Tibial nerve (tissue), 4 donors: Measurements from ENCODE around the gene EPS8. TPM values are rescaled to one million over a fixed set of nuclear protein-coding genes. Genes with fewer than 3 reads are reported as not detected.
A peak's percentile ranks its signal among the peaks of the same experiment; 100 is the strongest.

ENCODE experiments used
- DNase-seq, 2 donors: peaks; one replicate each; pipeline ENCODE4 v3.0.0-alpha.2; 2019; ENCODE audit warnings: low spot score in 2 of 2
- H3K27ac ChIP-seq, 4 donors: fragments of 200-600 bp; sonication (generic) in 3 of 4; one replicate each; pipeline ENCODE4 v1.5.1; 2017 to 2019; ENCODE audit warnings: mild to moderate bottlenecking in 1 of 4
- H3K27me3 ChIP-seq, 2 donors: fragments of 200-600 bp; sonication (generic) in 1 of 2; one replicate each; pipeline versions ENCODE4 v1.5.1 to v1.6.0; 2017 to 2019
- H3K36me3 ChIP-seq, 3 donors: fragments of 200-600 bp; sonication (generic); one replicate each; pipeline ENCODE4 v1.5.1; 2018 to 2019
- H3K4me1 ChIP-seq, 4 donors: fragments of 200-600 bp; sonication (generic) in 3 of 4; one replicate each; pipeline ENCODE4 v1.5.1; 2017 to 2019
- H3K4me3 ChIP-seq, 4 donors: fragments of 200-600 bp; sonication (generic) in 3 of 4; one replicate each; pipeline ENCODE4 v1.5.1; 2017 to 2019; ENCODE audit warnings: mild to moderate bottlenecking in 1 of 4, moderate library complexity in 1 of 4
- H3K9me3 ChIP-seq, 4 donors: fragments of 200-600 bp; sonication (generic) in 3 of 4; one replicate each; pipeline ENCODE4 v1.5.1; 2017 to 2019
- EP300 ChIP-seq, 2 donors: sonication (generic); formaldehyde crosslinking; IDR thresholded peaks; one replicate each; pipeline ENCODE4 v1.6.1; 2017; ENCODE audit warnings: antibody characterized with exemption in 2 of 2, mild to moderate bottlenecking in 1 of 2
- POLR2A ChIP-seq, 2 donors: fragments of 450-650 bp; IDR thresholded peaks; one replicate each; pipeline ENCODE4 v1.6.1; 2017; ENCODE audit warnings: antibody characterized with exemption in 2 of 2, mild to moderate bottlenecking in 2 of 2, moderate library complexity in 2 of 2
- WGBS, 2 donors: methylation state at CpG; one replicate each; pipeline ENCODE4 v1.1.5; 2018; 5-methylcytosine and 5-hydroxymethylcytosine counted together
- total RNA-seq, 4 donors: library from RNA; depleted of rRNA; stranded (reverse); fragments of >200 nt; gene quantifications; one replicate each; pipeline ENCODE4 v1.1.0, GENCODE V29; 2016
- TF ChIP-seq, protein P1 (sequence below), 5 experiments: fragments of 200-600 bp in 3 of 5; fragments of 450-650 bp in 2 of 5; sonication (generic) in 3 of 5; IDR thresholded peaks; one replicate each; pipeline ENCODE4 v1.5.1; 2016 to 2019; ENCODE audit warnings: antibody characterized with exemption in 5 of 5, mild to moderate bottlenecking in 3 of 5, moderate library complexity in 2 of 5

Gene EPS8
- total RNA-seq, 4 donors from 2014 or later: 153 to 215 (median 193) TPM

DNA sequence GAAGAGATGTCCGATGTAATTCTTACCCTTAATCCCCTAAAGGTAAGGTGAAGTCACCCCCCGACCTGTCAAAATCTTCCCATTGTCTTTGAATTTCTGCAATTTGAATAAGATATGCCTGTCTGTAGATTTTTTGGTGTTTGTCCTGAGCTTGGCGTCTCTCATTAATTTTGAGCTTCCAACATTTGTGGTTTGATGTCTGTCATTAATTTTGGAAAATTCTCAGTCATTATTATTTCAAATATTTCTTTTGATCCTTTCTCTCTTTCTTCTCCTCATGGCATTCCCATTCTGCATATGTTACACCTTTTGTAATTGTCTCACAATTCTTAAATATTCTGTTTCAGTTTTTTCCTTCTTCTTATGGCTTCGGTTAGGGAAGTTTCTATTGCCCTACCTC lies 60.1 kb downstream of the EPS8 start:
- DNase-seq: no peak
- H3K4me1 ChIP-seq: peaks cover 0 to 48% (median 11%) of the 10 kb centered on the region in 4 donors
- no peaks in the 10 kb centered on the region for H3K36me3 ChIP-seq
- 95 to 99% methylated on average over 4 of the region's 4 CpGs for WGBS, 2 donors
- no peak overlapping the region for H3K4me3 ChIP-seq
- no peak overlapping the region for H3K27ac ChIP-seq
- H3K9me3 ChIP-seq: no peaks in the 10 kb centered on the region
- no peaks in the 10 kb centered on the region for H3K27me3 ChIP-seq
- TF ChIP-seq, protein P1, sequence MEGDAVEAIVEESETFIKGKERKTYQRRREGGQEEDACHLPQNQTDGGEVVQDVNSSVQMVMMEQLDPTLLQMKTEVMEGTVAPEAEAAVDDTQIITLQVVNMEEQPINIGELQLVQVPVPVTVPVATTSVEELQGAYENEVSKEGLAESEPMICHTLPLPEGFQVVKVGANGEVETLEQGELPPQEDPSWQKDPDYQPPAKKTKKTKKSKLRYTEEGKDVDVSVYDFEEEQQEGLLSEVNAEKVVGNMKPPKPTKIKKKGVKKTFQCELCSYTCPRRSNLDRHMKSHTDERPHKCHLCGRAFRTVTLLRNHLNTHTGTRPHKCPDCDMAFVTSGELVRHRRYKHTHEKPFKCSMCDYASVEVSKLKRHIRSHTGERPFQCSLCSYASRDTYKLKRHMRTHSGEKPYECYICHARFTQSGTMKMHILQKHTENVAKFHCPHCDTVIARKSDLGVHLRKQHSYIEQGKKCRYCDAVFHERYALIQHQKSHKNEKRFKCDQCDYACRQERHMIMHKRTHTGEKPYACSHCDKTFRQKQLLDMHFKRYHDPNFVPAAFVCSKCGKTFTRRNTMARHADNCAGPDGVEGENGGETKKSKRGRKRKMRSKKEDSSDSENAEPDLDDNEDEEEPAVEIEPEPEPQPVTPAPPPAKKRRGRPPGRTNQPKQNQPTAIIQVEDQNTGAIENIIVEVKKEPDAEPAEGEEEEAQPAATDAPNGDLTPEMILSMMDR (IDR thresholded peaks at IDR 0.05): no peak
- TF ChIP-seq EP300 (IDR thresholded peaks at IDR 0.05) (no peak), POLR2A (IDR thresholded peaks at IDR 0.05) (no peak)

DNA sequence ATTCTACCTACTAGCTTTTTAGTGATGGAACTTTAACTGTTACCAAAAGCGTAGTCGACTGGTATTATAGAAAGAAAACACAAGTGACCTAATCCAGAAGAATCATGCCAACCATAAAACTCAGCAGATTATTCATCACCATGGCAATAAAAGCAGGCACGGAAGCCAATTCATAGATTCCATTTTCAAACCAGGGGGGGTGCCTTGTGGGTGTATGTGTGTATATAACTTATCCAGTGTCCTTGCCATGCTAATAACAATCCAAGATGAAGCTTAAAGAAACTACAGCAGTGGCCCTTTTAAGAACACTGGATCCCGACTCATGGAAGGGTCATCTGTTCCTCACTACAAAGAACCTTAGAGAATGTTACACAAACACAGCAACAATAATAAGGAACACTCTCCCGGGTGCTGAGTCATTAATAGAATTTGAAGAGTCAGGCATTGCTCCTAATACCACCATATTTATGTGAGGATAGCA lies 61.0 kb downstream of the EPS8 start:
- Histone ChIP-seq H3K36me3 (no peaks in the 10 kb centered on the region), H3K27me3 (no peaks in the 10 kb centered on the region), H3K4me3 (no peak overlapping the region), H3K27ac (no peak overlapping the region), H3K4me1 (peaks cover 0 to 46% (median 11%) of the 10 kb centered on the region in 4 donors), H3K9me3 (no peaks in the 10 kb centered on the region)
- no peak for DNase-seq
- 39% methylated on average over 5 of the region's 5 CpGs for WGBS, 2 donors
- TF ChIP-seq, protein P1 (IDR thresholded peaks at IDR 0.05): no peak
- TF ChIP-seq EP300 (IDR thresholded peaks at IDR 0.05) (no peak), POLR2A (IDR thresholded peaks at IDR 0.05) (no peak)

DNA sequence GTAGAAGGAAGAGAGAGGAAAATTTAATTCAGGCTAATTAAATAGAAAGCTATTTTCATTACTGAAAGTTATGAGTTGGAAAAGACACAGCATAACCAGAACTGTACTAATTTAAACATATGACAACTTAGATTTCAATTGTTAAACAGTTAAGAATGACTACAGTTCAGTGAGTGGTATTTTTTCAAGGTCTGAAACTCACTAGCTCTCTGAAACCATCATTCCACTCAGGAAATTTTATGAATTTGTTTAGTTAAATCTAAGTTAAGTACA lies 62.4 kb downstream of the EPS8 start:
- TF ChIP-seq, protein P1 (IDR thresholded peaks at IDR 0.05): no peak
- DNase-seq: no peak
- Histone ChIP-seq H3K9me3 (no peaks in the 10 kb centered on the region), H3K4me3 (no peak overlapping the region), H3K4me1 (peaks cover 0 to 42% (median 11%) of the 10 kb centered on the region in 4 donors), H3K27ac (peak overlapping the region in 2 of 4 donors; percentile 9 to 79), H3K27me3 (no peaks in the 10 kb centered on the region), H3K36me3 (no peaks in the 10 kb centered on the region)

DNA sequence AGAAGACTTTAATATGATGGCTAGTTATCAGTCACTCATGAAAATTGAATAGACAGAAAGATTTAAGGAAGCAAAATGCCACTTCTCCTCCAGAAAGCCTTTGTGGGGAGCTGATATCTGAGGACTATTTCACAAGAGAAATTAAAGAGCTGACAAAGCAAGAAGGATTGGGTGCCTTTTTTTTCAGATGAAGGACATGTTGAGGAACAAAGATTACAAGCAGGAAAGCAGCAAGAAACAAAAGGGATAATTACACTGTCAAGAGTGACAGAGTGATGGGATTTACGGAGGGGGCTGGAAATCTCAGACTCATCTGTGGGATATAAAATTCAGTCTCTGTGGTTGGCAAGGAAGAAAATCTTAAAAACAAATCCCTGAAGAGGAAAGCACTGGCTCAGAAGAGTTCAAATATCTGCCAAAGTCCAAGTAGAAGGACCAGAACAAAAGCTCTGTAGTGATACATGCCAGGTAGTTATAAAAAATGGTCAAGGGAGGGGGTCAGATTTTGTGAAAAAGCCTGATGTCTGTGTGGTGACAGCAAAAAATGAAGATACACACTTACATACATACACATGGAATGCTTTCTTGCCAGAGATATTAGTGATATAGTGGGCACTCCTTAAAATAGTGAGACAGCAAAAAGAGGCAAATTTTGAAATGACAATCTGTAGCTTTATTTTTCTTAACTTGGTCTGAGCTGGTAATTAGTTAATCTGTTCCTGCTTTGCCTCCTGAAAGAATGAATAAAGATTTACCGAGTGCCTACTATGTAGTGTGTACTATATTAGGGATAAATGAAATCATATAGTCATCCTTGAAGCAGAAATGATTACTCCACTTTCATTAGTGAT lies 62.9 kb downstream of the EPS8 start:
- Histone ChIP-seq H3K27me3 (no peaks in the 10 kb centered on the region), H3K36me3 (no peaks in the 10 kb centered on the region), H3K27ac (peak overlapping the region in 2 of 4 donors; percentile 9 to 79), H3K4me1 (peaks cover 0 to 44% (median 12%) of the 10 kb centered on the region in 4 donors), H3K9me3 (no peaks in the 10 kb centered on the region), H3K4me3 (no peak overlapping the region)
- WGBS, 2 donors: 46 to 49% methylated on average over 2 of the region's 2 CpGs
- TF ChIP-seq EP300 (IDR thresholded peaks at IDR 0.05) (peak in 1 of 2 donors; percentile 71), POLR2A (IDR thresholded peaks at IDR 0.05) (no peak)
- TF ChIP-seq, protein P1 (IDR thresholded peaks at IDR 0.05): no peak
- DNase-seq: no peak

DNA sequence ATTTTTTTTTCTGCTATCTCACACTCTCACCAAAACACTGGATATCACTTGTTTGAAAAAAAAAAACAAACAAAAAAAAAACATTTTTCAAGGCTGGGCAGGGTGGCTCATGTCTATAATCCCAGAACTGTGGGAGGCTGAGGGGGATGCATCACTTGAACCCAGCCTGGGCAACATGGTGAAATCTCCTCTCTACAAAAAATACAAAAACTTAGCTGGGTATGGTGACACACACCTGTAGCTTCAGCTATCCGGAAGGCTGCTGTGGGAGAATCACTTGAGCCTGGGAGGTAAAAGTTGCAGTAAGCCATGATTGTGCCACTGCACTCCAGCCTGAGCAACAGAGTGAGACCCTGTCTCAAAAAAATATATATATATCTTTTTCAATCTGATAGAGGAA lies 66.2 kb downstream of the EPS8 start:
- TF ChIP-seq EP300 (IDR thresholded peaks at IDR 0.05) (no peak), POLR2A (IDR thresholded peaks at IDR 0.05) (no peak)
- TF ChIP-seq, protein P1 (IDR thresholded peaks at IDR 0.05): no peak
- peaks cover 0 to 69% (median 21%) of the 10 kb centered on the region in 4 donors for H3K4me1 ChIP-seq
- H3K36me3 ChIP-seq: no peaks in the 10 kb centered on the region
- H3K27ac ChIP-seq: no peak overlapping the region
- H3K9me3 ChIP-seq: no peaks in the 10 kb centered on the region
- H3K4me3 ChIP-seq: no peak overlapping the region
- H3K27me3 ChIP-seq: no peaks in the 10 kb centered on the region
- WGBS, 2 donors: 100% methylated on average over 1 of the region's 1 CpG
- DNase-seq: no peak
